HuH-7.5 (cell line): ENCODE measurements around the gene DNAH10.
"Not testable (repeated sequence)": the region's sequence is repeated elsewhere in the genome, so short reads cannot be mapped to it uniquely, and the experiment has no call there.

ENCODE experiments used
- DNase-seq: peaks from one replicate; pipeline ENCODE4 v3.0.0; 2011; ENCODE audit warnings: low spot score

DNAH10 gene

GRCh38 chr12:123748661-123749060 lies 13.4 kb upstream of the DNAH10 start:
- no peak for DNase-seq

GRCh38 chr12:123749355-123749754 lies 12.7 kb upstream of the DNAH10 start:
- DNase-seq = no peak

GRCh38 chr12:123750159-123750656 lies 11.9 kb upstream of the DNAH10 start:
- DNase-seq = no peak

- DNase-seq = no peak
Measured at GRCh38 chr12:123752046-123752445, 10.1 kb upstream of the DNAH10 start.

GRCh38 chr12:123754041-123754772 lies 7.9 kb upstream of the DNAH10 start:
- DNase-seq = no peak

- DNase-seq = no peak
Measured at GRCh38 chr12:123757561-123757960, 4.5 kb upstream of the DNAH10 start.

GRCh38 chr12:123760267-123760938 lies 1.7 kb upstream of the DNAH10 start:
- DNase-seq = no peak

- DNase-seq = no peak
Measured at GRCh38 chr12:123762715-123763052, 583 bp downstream of the DNAH10 start.

GRCh38 chr12:123763093-123763492 lies 992 bp downstream of the DNAH10 start:
- no peak for DNase-seq

GRCh38 chr12:123764109-123764508 lies 2.0 kb downstream of the DNAH10 start:
- no peak for DNase-seq

GRCh38 chr12:123765504-123766035 lies 3.5 kb downstream of the DNAH10 start:
- no peak for DNase-seq

GRCh38 chr12:123767613-123768012 lies 5.5 kb downstream of the DNAH10 start:
- DNase-seq = no peak

GRCh38 chr12:123771261-123771660 lies 9.2 kb downstream of the DNAH10 start:
- no peak for DNase-seq

- no peak for DNase-seq
Measured at GRCh38 chr12:123772074-123772473, 10.0 kb downstream of the DNAH10 start.

- DNase-seq = no peak
Measured at GRCh38 chr12:123773375-123773774, 11.3 kb downstream of the DNAH10 start.

- no peak for DNase-seq
Measured at GRCh38 chr12:123779551-123779950, 17.4 kb downstream of the DNAH10 start.

- no peak for DNase-seq
Measured at GRCh38 chr12:123782997-123783792, 21.1 kb downstream of the DNAH10 start.

GRCh38 chr12:123787466-123787865 lies 25.4 kb downstream of the DNAH10 start:
- no peak for DNase-seq

- DNase-seq = no peak
Measured at GRCh38 chr12:123788541-123788940, 26.4 kb downstream of the DNAH10 start.

GRCh38 chr12:123789422-123789821 lies 27.3 kb downstream of the DNAH10 start:
- not testable (repeated sequence) for DNase-seq

GRCh38 chr12:123790905-123791467 lies 28.9 kb downstream of the DNAH10 start:
- DNase-seq = no peak

- no peak for DNase-seq
Measured at GRCh38 chr12:123794027-123794426, 31.9 kb downstream of the DNAH10 start.
